Prostate gland (tissue), 2 donors: ENCODE data around the gene ACTR3.

Source experiments
- CTCF ChIP-seq, 4 experiments: fragments of 200-600 bp in 2 of 4; fragments of 450-650 bp in 2 of 4; sonication (generic) in 2 of 4; IDR thresholded peaks; 1 replicate in 3 of 4; 2 replicates in 1 of 4; pipeline ENCODE4 v1.5.1; 2016 to 2019; ENCODE audit warnings: antibody characterized with exemption in 4 of 4, mild to moderate bottlenecking in 2 of 4, moderate library complexity in 2 of 4
- POLR2A ChIP-seq: fragments of 450-650 bp; IDR thresholded peaks from one replicate; pipeline ENCODE4 v1.6.1; 2016; ENCODE audit warnings: antibody characterized with exemption, mild to moderate bottlenecking

DNA sequence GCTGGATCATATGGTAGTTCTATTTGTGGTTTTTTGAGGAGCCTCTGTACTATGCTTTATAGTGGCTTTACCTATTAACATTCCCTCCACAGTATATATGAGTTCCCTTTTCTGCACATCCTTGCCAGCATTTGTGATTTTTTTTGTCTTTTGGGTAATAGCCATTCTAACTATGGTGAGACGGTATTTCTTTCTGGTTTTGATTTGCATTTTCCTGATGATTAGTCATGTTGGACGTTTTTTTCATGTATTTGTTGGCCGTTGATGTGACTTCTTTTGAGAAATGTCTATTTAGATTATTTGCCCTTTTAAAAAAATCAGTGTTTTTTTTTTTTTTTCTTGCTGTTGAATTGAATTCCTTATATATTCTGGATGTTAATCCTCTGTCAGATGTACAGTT is 31.1 kb downstream of the ACTR3 start:
- TF ChIP-seq CTCF (IDR thresholded peaks at IDR 0.05): no peak
- no peak for TF ChIP-seq POLR2A
